Fibroblast of the conjunctiva (primary cell): Measurements from ENCODE around the gene SERPIND1.
"Not testable (repeated sequence)": the region's sequence is repeated elsewhere in the genome, so short reads cannot be mapped to it uniquely, and the experiment has no call there.

Source experiments
- DNase-seq: peaks from one replicate; pipeline ENCODE4 v3.0.0-alpha.2; 2010; ENCODE audit warnings: low read depth

The SERPIND1 gene

GRCh38 chr22:20747223-20747622 lies 26.7 kb upstream of the SERPIND1 start:
- DNase-seq, result no peak

GRCh38 chr22:20748082-20748481 lies 25.8 kb upstream of the SERPIND1 start:
- DNase-seq, result no peak

- no peak for DNase-seq
Measured at GRCh38 chr22:20748731-20749428, 25.0 kb upstream of the SERPIND1 start.

GRCh38 chr22:20749453-20749852 lies 24.5 kb upstream of the SERPIND1 start:
- no peak for DNase-seq

DNA sequence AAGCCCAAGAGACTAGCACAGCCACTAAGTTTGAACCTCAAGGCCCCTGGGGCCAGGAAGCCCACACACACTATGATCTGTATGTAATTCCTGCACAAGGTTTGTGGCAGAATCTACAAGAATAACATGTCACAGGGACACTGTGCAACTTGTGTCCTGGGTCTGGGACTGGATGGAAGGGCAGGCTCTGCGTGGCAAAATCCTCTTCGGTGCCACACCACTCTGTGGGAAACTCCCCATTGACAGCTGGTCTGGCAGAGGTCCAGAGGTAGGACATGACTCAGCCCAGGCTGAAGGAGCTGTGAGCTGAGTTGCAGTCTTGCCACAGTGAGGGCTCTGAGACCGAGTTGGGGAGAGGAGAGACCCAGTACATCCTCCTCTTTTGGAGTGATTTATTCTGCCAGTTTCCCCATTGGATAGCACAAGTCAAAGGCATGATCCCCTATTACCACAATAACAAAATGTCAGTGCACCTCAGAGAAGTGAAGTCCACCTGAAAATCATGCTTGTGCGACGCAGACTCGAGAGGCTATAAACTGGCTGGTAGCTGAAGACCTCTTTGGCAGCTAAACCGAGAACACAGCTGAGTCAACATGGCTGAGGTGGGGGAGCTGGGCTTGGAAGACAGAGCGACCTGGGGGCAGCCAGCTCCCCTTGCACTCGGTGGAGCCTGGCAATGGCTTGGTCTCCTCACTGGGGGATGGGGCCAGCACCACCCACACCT lies 23.3 kb upstream of the SERPIND1 start:
- peak; percentile 53 for DNase-seq

GRCh38 chr22:20751185-20751851 lies 22.6 kb upstream of the SERPIND1 start:
- DNase-seq, result no peak

GRCh38 chr22:20752104-20752741 lies 21.7 kb upstream of the SERPIND1 start:
- DNase-seq, result no peak

GRCh38 chr22:20752873-20753272 lies 21.0 kb upstream of the SERPIND1 start:
- no peak for DNase-seq

GRCh38 chr22:20756846-20757245 lies 17.1 kb upstream of the SERPIND1 start:
- DNase-seq, result no peak

DNA sequence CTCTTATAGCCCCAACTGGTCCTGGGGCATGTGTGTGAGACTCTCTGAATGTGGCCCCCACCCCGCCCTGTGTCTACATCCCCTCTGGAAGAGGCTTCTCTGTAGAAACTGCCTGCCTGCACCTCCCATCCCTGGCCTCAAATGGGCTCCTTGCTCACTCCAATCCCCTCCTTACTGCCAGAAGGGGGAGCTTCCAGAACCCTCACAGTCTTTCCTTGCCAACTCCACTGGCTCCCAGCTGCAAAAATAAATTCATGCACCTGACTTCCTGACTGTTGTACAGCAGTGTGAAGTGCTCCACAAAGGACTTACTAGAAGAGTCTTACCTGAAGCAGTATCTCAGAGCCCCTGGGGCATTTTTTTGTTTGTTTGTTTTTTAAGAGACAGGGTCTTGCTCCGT lies 15.2 kb upstream of the SERPIND1 start:
- no peak for DNase-seq

- DNase-seq, result no peak
Measured at GRCh38 chr22:20760084-20760483, 13.8 kb upstream of the SERPIND1 start.

GRCh38 chr22:20761536-20761935 lies 12.4 kb upstream of the SERPIND1 start:
- DNase-seq, result no peak

- DNase-seq, result no peak
Measured at GRCh38 chr22:20762233-20762796, 11.6 kb upstream of the SERPIND1 start.

- no peak for DNase-seq
Measured at GRCh38 chr22:20763630-20764470, 10.1 kb upstream of the SERPIND1 start.

- no peak for DNase-seq
Measured at GRCh38 chr22:20764471-20764720, 9.5 kb upstream of the SERPIND1 start.

- DNase-seq, result no peak
Measured at GRCh38 chr22:20764729-20765128, 9.2 kb upstream of the SERPIND1 start.

DNA sequence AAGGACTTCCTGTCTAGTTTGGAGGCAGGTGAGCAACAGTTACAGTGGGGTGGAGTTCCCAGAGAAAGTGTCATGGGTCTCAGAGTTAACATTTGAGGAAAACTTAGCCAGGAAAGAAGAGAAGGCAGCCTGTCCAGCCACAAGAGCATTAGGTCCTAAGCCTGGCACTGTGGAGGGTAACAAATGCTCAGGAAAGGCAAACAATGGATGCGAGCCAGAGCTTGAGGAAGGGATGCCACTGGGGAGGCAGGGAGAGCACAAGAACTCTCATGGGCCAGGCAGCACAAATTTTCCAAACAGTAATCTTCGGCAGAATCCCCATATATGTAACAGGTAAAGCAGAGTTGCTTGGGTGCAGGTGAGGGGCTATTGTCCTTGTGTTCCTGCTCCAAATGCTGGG lies 8.0 kb upstream of the SERPIND1 start:
- no peak for DNase-seq

GRCh38 chr22:20766530-20766929 lies 7.4 kb upstream of the SERPIND1 start:
- DNase-seq, result no peak

GRCh38 chr22:20769496-20769826 lies 4.5 kb upstream of the SERPIND1 start:
- DNase-seq, result not testable (repeated sequence)

GRCh38 chr22:20771918-20772625 lies 1.8 kb upstream of the SERPIND1 start:
- no peak for DNase-seq

GRCh38 chr22:20774882-20775281 lies 969 bp downstream of the SERPIND1 start:
- no peak for DNase-seq
